Metanephros (tissue), 1 donor: ENCODE data around the gene CYFIP2. TPM values are rescaled to one million over a fixed set of nuclear protein-coding genes. Genes with fewer than 3 reads are reported as not detected.

Experiments used
- total RNA-seq: library from RNA; depleted of rRNA; stranded (reverse); fragments of >200 nt; gene quantifications from one replicate; pipeline ENCODE4 v1.2.3, GENCODE V29; 2014

Gene CYFIP2
- 150 TPM for total RNA-seq

DNA sequence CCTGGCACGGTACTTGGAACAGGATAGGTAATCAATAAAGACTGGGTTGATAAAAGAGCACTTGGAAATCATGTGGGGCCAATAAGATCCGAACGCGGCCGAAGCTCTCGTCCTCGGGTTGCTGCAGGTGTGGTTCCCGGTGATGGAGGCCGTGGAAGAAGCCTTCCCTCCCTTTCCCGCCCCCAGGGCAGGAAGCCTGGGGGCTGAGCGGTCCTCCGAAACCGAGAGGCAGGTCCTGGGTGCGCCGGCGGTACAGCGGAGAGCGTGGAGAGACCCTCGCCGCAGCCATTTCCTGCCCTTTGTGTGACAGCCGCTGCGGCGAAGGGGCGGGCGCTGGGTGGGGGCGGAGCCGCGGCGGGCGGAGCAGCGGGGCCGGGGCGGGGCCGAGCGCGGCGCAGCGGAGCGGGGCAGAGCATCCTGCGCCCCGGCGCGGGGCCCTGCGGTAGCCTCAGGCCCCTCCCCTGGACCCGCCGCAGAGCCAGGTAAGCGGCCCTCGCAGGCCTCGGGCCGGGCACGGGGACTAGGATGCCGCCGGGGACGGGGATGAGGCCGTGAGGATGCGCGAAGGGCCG is at the start of gene CYFIP2:
Gene CYFIP2, plus strand, starts transcription at position 410 of the 572 bp plus-strand sequence. CDS start 19,239 bp downstream, outside the sequence.

Other genes starting within 250 kb of the CYFIP2 start
- 5.3 TPM for gene HAVCR1, start 207.0 kb upstream of the CYFIP2 start, total RNA-seq
- 13.0 TPM for gene HAVCR2, start 157.1 kb upstream of the CYFIP2 start, total RNA-seq
- gene MED7, start 123.3 kb upstream of the CYFIP2 start, total RNA-seq = 14.4 TPM
- not detected for gene GARIN3, start 99.9 kb upstream of the CYFIP2 start, total RNA-seq
- 0.99 TPM for gene ITK, start 85.3 kb upstream of the CYFIP2 start, total RNA-seq
- gene NIPAL4, start 194.1 kb downstream of the CYFIP2 start, total RNA-seq = 0.47 TPM